Measurements from ENCODE around the gene NFIC.

The NFIC gene

GRCh38 chr19:3455960-3456601, 89.7 kb downstream of the NFIC start:
- no peak overlapping the region for H3K9ac ChIP-seq (ENCODE audit: low read depth, low read length, poor library complexity, severe bottlenecking)
- H3K36me3 ChIP-seq (ENCODE audit: insufficient read depth, low read length), result peaks cover 47% of the 10 kb centered on the region; the same call in 1 of the 2 replicates
- TF ChIP-seq EZH2phosphoT487 (IDR thresholded peaks at IDR 0.05; ENCODE audit: borderline replicate concordance), result no peak
- TF ChIP-seq, protein P1, sequence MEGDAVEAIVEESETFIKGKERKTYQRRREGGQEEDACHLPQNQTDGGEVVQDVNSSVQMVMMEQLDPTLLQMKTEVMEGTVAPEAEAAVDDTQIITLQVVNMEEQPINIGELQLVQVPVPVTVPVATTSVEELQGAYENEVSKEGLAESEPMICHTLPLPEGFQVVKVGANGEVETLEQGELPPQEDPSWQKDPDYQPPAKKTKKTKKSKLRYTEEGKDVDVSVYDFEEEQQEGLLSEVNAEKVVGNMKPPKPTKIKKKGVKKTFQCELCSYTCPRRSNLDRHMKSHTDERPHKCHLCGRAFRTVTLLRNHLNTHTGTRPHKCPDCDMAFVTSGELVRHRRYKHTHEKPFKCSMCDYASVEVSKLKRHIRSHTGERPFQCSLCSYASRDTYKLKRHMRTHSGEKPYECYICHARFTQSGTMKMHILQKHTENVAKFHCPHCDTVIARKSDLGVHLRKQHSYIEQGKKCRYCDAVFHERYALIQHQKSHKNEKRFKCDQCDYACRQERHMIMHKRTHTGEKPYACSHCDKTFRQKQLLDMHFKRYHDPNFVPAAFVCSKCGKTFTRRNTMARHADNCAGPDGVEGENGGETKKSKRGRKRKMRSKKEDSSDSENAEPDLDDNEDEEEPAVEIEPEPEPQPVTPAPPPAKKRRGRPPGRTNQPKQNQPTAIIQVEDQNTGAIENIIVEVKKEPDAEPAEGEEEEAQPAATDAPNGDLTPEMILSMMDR (conservative IDR thresholded peaks at IDR 0.05; ENCODE audit: low read length), result no peak
- H3F3A ChIP-seq (ENCODE audit: low read depth), result no peaks in the 10 kb centered on the region
- H3K9me2 ChIP-seq (replicated peaks; ENCODE audit: low read depth, low read length), result no peaks in the 10 kb centered on the region
- no peak overlapping the region for H3K4me2 ChIP-seq (ENCODE audit: low read depth, low read length, poor library complexity, severe bottlenecking)
- H3K4me1 ChIP-seq (ENCODE audit: insufficient read depth, low read length, poor library complexity, severe bottlenecking), result peaks cover 5% of the 10 kb centered on the region
- no peaks in the 10 kb centered on the region for H3K27me3 ChIP-seq (ENCODE audit: insufficient read depth, low read length, poor library complexity, severe bottlenecking)
- H3K9me3 ChIP-seq (ENCODE audit: insufficient read depth, low read depth, low read length), result no peaks in the 10 kb centered on the region
- H4K20me1 ChIP-seq (ENCODE audit: insufficient read depth, low read length, poor library complexity, severe bottlenecking), result peaks cover 5% of the 10 kb centered on the region
- H3K4me3 ChIP-seq (ENCODE audit: low read length, poor library complexity, severe bottlenecking), result no peak overlapping the region
- no peak overlapping the region for H2AFZ ChIP-seq (ENCODE audit: low read length)
- H3K79me2 ChIP-seq (ENCODE audit: insufficient read depth, low read length), result no peaks in the 10 kb centered on the region

DNA sequence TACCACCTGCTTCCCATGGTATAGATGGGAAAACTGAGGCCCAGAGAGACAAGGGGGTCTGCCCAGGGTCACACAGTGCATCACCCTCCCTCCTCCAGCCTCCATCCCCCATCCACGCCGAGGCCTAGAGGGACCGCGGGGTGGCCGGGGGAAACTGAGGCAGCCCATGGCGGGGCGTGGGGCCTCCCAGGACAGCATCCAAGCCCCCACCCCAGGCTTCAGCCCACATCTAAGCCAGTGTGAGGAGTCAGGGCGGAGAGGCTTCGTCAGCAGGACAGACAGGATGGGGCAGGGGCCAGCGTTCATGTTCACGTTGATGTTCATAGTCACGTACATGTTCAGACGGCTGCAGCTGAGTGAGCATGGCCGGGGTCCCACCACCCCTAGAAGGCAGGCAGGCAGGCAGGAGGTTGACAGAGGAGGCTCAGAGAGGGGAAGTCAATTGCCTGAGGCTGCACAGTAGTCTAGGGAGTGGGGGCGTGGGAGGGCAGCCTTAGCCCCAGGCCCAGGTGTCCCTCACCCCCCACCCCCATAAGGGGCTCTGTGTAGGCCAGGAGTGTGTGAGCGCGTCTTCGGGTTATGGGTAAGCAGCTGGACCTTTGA, 90.6 kb downstream of the NFIC start:
- no peaks in the 10 kb centered on the region for H3K27me3 ChIP-seq (ENCODE audit: insufficient read depth, low read length, poor library complexity, severe bottlenecking)
- no peaks in the 10 kb centered on the region for H3K79me2 ChIP-seq (ENCODE audit: insufficient read depth, low read length)
- H3K4me2 ChIP-seq (ENCODE audit: low read depth, low read length, poor library complexity, severe bottlenecking), result no peak overlapping the region
- H3K9ac ChIP-seq (ENCODE audit: low read depth, low read length, poor library complexity, severe bottlenecking), result no peak overlapping the region
- no peak overlapping the region for H3K4me3 ChIP-seq (ENCODE audit: low read length, poor library complexity, severe bottlenecking)
- no peaks in the 10 kb centered on the region for H3F3A ChIP-seq (ENCODE audit: low read depth)
- H2AFZ ChIP-seq (ENCODE audit: low read length), result no peak overlapping the region
- no peaks in the 10 kb centered on the region for H3K9me3 ChIP-seq (ENCODE audit: insufficient read depth, low read depth, low read length)
- H3K36me3 ChIP-seq (ENCODE audit: insufficient read depth, low read length), result peaks cover 46% of the 10 kb centered on the region; the same call in 1 of the 2 replicates
- TF ChIP-seq, protein P1 (conservative IDR thresholded peaks at IDR 0.05; ENCODE audit: low read length), result no peak
- no peak for TF ChIP-seq EZH2phosphoT487 (IDR thresholded peaks at IDR 0.05; ENCODE audit: borderline replicate concordance)
- H3K9me2 ChIP-seq (replicated peaks; ENCODE audit: low read depth, low read length), result no peaks in the 10 kb centered on the region
- peaks cover 5% of the 10 kb centered on the region for H3K4me1 ChIP-seq (ENCODE audit: insufficient read depth, low read length, poor library complexity, severe bottlenecking)
- H4K20me1 ChIP-seq (ENCODE audit: insufficient read depth, low read length, poor library complexity, severe bottlenecking), result peaks cover 5% of the 10 kb centered on the region

DNA sequence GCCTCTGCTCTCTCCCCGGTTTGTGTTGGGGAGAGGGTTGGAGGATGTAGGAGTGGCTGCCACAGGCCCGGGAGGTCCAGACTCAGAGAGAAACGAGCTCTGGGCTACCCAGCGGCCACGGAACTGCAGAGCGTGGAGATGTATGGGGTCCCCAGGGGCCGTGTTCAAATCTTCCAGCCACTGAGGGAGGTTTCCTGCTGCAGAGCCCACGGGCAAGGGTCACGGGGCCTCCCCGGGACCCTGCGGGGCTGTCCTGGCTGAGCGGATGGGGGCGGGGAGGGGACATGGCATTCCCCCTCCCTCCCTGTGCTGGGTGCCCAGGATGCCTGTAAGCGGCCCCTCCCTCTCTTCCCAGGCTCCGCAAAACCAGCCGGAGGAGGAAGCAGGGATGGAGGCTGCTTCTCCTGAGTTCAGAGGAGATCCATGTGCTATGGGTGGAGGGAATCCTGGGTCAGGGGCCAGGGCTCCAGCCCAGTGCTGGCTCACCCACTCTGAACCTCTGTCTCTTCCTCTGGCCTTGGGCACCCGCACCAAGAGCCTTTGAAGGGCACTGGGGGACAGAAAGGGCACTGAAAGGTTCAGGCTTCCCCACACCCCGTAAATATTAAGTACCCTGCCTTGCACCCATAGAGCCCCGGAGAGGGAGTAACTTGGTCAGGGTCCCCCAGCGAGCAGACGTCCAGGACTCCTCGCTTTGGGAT, 91.3 kb downstream of the NFIC start:
- H3K4me3 ChIP-seq (ENCODE audit: low read length, poor library complexity, severe bottlenecking), result no peak overlapping the region
- TF ChIP-seq, protein P1 (conservative IDR thresholded peaks at IDR 0.05; ENCODE audit: low read length), result no peak
- TF ChIP-seq EZH2phosphoT487 (IDR thresholded peaks at IDR 0.05; ENCODE audit: borderline replicate concordance), result no peak
- H3K36me3 ChIP-seq (ENCODE audit: insufficient read depth, low read length), result peaks cover 43% of the 10 kb centered on the region; the same call in 1 of the 2 replicates
- no peaks in the 10 kb centered on the region for H3F3A ChIP-seq (ENCODE audit: low read depth)
- no peak overlapping the region for H3K4me2 ChIP-seq (ENCODE audit: low read depth, low read length, poor library complexity, severe bottlenecking)
- no peak overlapping the region for H3K9ac ChIP-seq (ENCODE audit: low read depth, low read length, poor library complexity, severe bottlenecking)
- no peaks in the 10 kb centered on the region for H3K27me3 ChIP-seq (ENCODE audit: insufficient read depth, low read length, poor library complexity, severe bottlenecking)
- no peaks in the 10 kb centered on the region for H3K79me2 ChIP-seq (ENCODE audit: insufficient read depth, low read length)
- no peaks in the 10 kb centered on the region for H3K9me3 ChIP-seq (ENCODE audit: insufficient read depth, low read depth, low read length)
- no peaks in the 10 kb centered on the region for H3K9me2 ChIP-seq (replicated peaks; ENCODE audit: low read depth, low read length)
- peaks cover 5% of the 10 kb centered on the region for H4K20me1 ChIP-seq (ENCODE audit: insufficient read depth, low read length, poor library complexity, severe bottlenecking)
- H2AFZ ChIP-seq (ENCODE audit: low read length), result no peak overlapping the region
- H3K4me1 ChIP-seq (ENCODE audit: insufficient read depth, low read length, poor library complexity, severe bottlenecking), result peaks cover 5% of the 10 kb centered on the region

Measured in Loucy (cell line).